ENCODE results near the gene TRIM24. TPM values are rescaled to one million over a fixed set of nuclear protein-coding genes. Genes with fewer than 3 reads are reported as not detected.

Gene TRIM24
- total RNA-seq, 1 donor from 2014 or later = 60.3 TPM

- Mint-ChIP-seq H3K27me3 (ENCODE audit: low read depth, unreplicated experiment) (no peaks in the 10 kb centered on the region), H3K4me3 (ENCODE audit: unreplicated experiment) (no peak overlapping the region), H3K27ac (ENCODE audit: unreplicated experiment) (no peak overlapping the region), H3K4me1 (ENCODE audit: low read depth, unreplicated experiment) (peaks cover 19% of the 10 kb centered on the region), H3K36me3 (ENCODE audit: low read depth, unreplicated experiment) (no peaks in the 10 kb centered on the region), H3K9me3 (ENCODE audit: unreplicated experiment) (peaks cover 6% of the 10 kb centered on the region)
- H3K36me3 ChIP-seq (ENCODE audit: insufficient read depth, low read length) = no peaks in the 10 kb centered on the region
- H2AFZ ChIP-seq (ENCODE audit: low read depth, low read length) = no peak overlapping the region
- no peak overlapping the region for H3K27ac ChIP-seq (ENCODE audit: low read depth, low read length)
- DNase-seq (ENCODE audit: low read depth) = no peak
- H3K4me3 ChIP-seq (ENCODE audit: insufficient read depth, low read depth, low read length) = no peak overlapping the region
- no peaks in the 10 kb centered on the region for H3K27me3 ChIP-seq (ENCODE audit: insufficient read depth, low read length)
- no peaks in the 10 kb centered on the region for H3K9me3 ChIP-seq (ENCODE audit: insufficient read depth, low read depth, low read length)
- H3K4me1 ChIP-seq (ENCODE audit: insufficient read depth, low read length) = no peaks in the 10 kb centered on the region
- no peak for FAIRE-seq
- TF ChIP-seq CTCF (IDR thresholded peaks at IDR 0.05; ENCODE audit: insufficient read depth, low read depth, low read length) = no peak
- TF ChIP-seq EZH2 (IDR thresholded peaks at IDR 0.05; ENCODE audit: insufficient read depth, low read length) = no peak
- H3K4me2 ChIP-seq (ENCODE audit: low read length) = no peak overlapping the region
- no peaks in the 10 kb centered on the region for H3K79me2 ChIP-seq (ENCODE audit: insufficient read depth, low read length)
- no peak overlapping the region for H3K9ac ChIP-seq (ENCODE audit: low read length)
- H4K20me1 ChIP-seq (ENCODE audit: insufficient read depth, low read length) = no peaks in the 10 kb centered on the region
Measured at GRCh38 chr7:138610671-138611170, 150.7 kb downstream of the TRIM24 start.

- Mint-ChIP-seq H3K36me3 (ENCODE audit: low read depth, unreplicated experiment) (no peaks in the 10 kb centered on the region), H3K9me3 (ENCODE audit: unreplicated experiment) (peaks cover 2% of the 10 kb centered on the region), H3K27ac (ENCODE audit: unreplicated experiment) (no peak overlapping the region), H3K27me3 (ENCODE audit: low read depth, unreplicated experiment) (peaks cover 2% of the 10 kb centered on the region), H3K4me1 (ENCODE audit: low read depth, unreplicated experiment) (peaks cover 5% of the 10 kb centered on the region), H3K4me3 (ENCODE audit: unreplicated experiment) (no peak overlapping the region)
- Histone ChIP-seq H3K27me3 (ENCODE audit: insufficient read depth, low read length) (no peaks in the 10 kb centered on the region), H4K20me1 (ENCODE audit: insufficient read depth, low read length) (no peaks in the 10 kb centered on the region), H3K4me3 (ENCODE audit: insufficient read depth, low read depth, low read length) (no peak overlapping the region), H3K4me1 (ENCODE audit: insufficient read depth, low read length) (no peaks in the 10 kb centered on the region), H3K27ac (ENCODE audit: low read depth, low read length) (no peak overlapping the region), H3K4me2 (ENCODE audit: low read length) (no peak overlapping the region), H3K79me2 (ENCODE audit: insufficient read depth, low read length) (no peaks in the 10 kb centered on the region), H3K9ac (ENCODE audit: low read length) (no peak overlapping the region), H2AFZ (ENCODE audit: low read depth, low read length) (no peak overlapping the region), H3K9me3 (ENCODE audit: insufficient read depth, low read depth, low read length) (no peaks in the 10 kb centered on the region), H3K36me3 (ENCODE audit: insufficient read depth, low read length) (no peaks in the 10 kb centered on the region)
- no peak for TF ChIP-seq EZH2 (IDR thresholded peaks at IDR 0.05; ENCODE audit: insufficient read depth, low read length)
- no peak for TF ChIP-seq CTCF (IDR thresholded peaks at IDR 0.05; ENCODE audit: insufficient read depth, low read depth, low read length)
- DNase-seq (ENCODE audit: low read depth) (no peak), FAIRE-seq (no peak)
Measured at GRCh38 chr7:138613630-138614029, 153.6 kb downstream of the TRIM24 start.

- H3K27me3 Mint-ChIP-seq (ENCODE audit: low read depth, unreplicated experiment) = peaks cover 2% of the 10 kb centered on the region
- H3K27ac Mint-ChIP-seq (ENCODE audit: unreplicated experiment) = no peak overlapping the region
- no peaks in the 10 kb centered on the region for H3K36me3 ChIP-seq (ENCODE audit: insufficient read depth, low read length)
- H2AFZ ChIP-seq (ENCODE audit: low read depth, low read length) = no peak overlapping the region
- no peak for FAIRE-seq
- TF ChIP-seq CTCF (IDR thresholded peaks at IDR 0.05; ENCODE audit: insufficient read depth, low read depth, low read length) = no peak
- TF ChIP-seq EZH2 (IDR thresholded peaks at IDR 0.05; ENCODE audit: insufficient read depth, low read length) = no peak
- no peaks in the 10 kb centered on the region for H3K4me1 ChIP-seq (ENCODE audit: insufficient read depth, low read length)
- H3K4me2 ChIP-seq (ENCODE audit: low read length) = no peak overlapping the region
- no peak overlapping the region for H3K27ac ChIP-seq (ENCODE audit: low read depth, low read length)
- peaks cover 2% of the 10 kb centered on the region for H3K9me3 Mint-ChIP-seq (ENCODE audit: unreplicated experiment)
- no peak overlapping the region for H3K4me3 ChIP-seq (ENCODE audit: insufficient read depth, low read depth, low read length)
- H3K9ac ChIP-seq (ENCODE audit: low read length) = no peak overlapping the region
- H3K4me1 Mint-ChIP-seq (ENCODE audit: low read depth, unreplicated experiment) = no peaks in the 10 kb centered on the region
- H3K9me3 ChIP-seq (ENCODE audit: insufficient read depth, low read depth, low read length) = no peaks in the 10 kb centered on the region
- DNase-seq (ENCODE audit: low read depth) = no peak
- H3K79me2 ChIP-seq (ENCODE audit: insufficient read depth, low read length) = no peaks in the 10 kb centered on the region
- no peaks in the 10 kb centered on the region for H4K20me1 ChIP-seq (ENCODE audit: insufficient read depth, low read length)
- no peaks in the 10 kb centered on the region for H3K36me3 Mint-ChIP-seq (ENCODE audit: low read depth, unreplicated experiment)
- no peak overlapping the region for H3K4me3 Mint-ChIP-seq (ENCODE audit: unreplicated experiment)
- no peaks in the 10 kb centered on the region for H3K27me3 ChIP-seq (ENCODE audit: insufficient read depth, low read length)
Measured at GRCh38 chr7:138616085-138616484, 156.0 kb downstream of the TRIM24 start.

All from astrocyte (in vitro differentiated cells and primary cell).